RWPE2 (cell line): ENCODE results near the gene GDPD5.

Experiments
- ATAC-seq: fragments of 200-7000 bp; cut with Tn5 transposase; 3 replicates; pipeline ENCODE4 v1.9.1; 2021; ENCODE audit warnings: low read depth
- DNase-seq: peaks from one replicate; pipeline ENCODE4 v3.0.0-alpha.2; 2020; ENCODE audit warnings: low spot score
- H3K27ac ChIP-seq: fragments of 450-650 bp; 2 replicates; pipeline ENCODE4 v1.5.1; 2017; ENCODE audit warnings: mild to moderate bottlenecking; ENCODE audit not compliant: poor library complexity, severe bottlenecking
- H3K27me3 ChIP-seq: fragments of 250-450 bp; sonication (Bioruptor Pico); 2 replicates; pipeline ENCODE4 v1.5.1; 2021; ENCODE audit warnings: mild to moderate bottlenecking, moderate library complexity; ENCODE audit not compliant: insufficient read depth, poor library complexity, severe bottlenecking
- H3K36me3 ChIP-seq: fragments of 250-450 bp; sonication (Bioruptor Pico); 2 replicates; pipeline ENCODE4 v1.5.1; 2020; ENCODE audit warnings: low read depth, mild to moderate bottlenecking, moderate library complexity
- H3K4me1 ChIP-seq: fragments of 250-450 bp; sonication (Bioruptor Pico); 2 replicates; pipeline ENCODE4 v1.5.1; 2021; ENCODE audit warnings: mild to moderate bottlenecking, moderate library complexity; ENCODE audit not compliant: insufficient read depth, poor library complexity, severe bottlenecking
- H3K4me3 ChIP-seq: fragments of 250-450 bp; sonication (Bioruptor Pico); 2 replicates; pipeline ENCODE4 v1.5.1; 2021; ENCODE audit warnings: mild to moderate bottlenecking, moderate library complexity; ENCODE audit not compliant: severe bottlenecking
- H3K9me3 ChIP-seq: fragments of 250-450 bp; sonication (Bioruptor Pico); 2 replicates; pipeline ENCODE4 v1.5.1; 2021; ENCODE audit warnings: mild to moderate bottlenecking, moderate library complexity; ENCODE audit not compliant: severe bottlenecking
- TF ChIP-seq, protein P1 (sequence below): fragments of 450-650 bp; IDR thresholded peaks from one replicate; pipeline ENCODE4 v1.5.1; 2017; ENCODE audit warnings: mild to moderate bottlenecking, moderate library complexity; ENCODE audit not compliant: poor library complexity, severe bottlenecking

The GDPD5 gene, protein sequence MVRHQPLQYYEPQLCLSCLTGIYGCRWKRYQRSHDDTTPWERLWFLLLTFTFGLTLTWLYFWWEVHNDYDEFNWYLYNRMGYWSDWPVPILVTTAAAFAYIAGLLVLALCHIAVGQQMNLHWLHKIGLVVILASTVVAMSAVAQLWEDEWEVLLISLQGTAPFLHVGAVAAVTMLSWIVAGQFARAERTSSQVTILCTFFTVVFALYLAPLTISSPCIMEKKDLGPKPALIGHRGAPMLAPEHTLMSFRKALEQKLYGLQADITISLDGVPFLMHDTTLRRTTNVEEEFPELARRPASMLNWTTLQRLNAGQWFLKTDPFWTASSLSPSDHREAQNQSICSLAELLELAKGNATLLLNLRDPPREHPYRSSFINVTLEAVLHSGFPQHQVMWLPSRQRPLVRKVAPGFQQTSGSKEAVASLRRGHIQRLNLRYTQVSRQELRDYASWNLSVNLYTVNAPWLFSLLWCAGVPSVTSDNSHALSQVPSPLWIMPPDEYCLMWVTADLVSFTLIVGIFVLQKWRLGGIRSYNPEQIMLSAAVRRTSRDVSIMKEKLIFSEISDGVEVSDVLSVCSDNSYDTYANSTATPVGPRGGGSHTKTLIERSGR

GRCh38 chr11:75525433-75526191 lies at the start of gene GDPD5:
TSS of gene GDPD5 (minus strand) at chr11:75525941. CDS start at chr11:75477735, 48,206 bp downstream.
- Histone ChIP-seq H3K27ac (no peak within 1 kb of the TSS), H3K36me3 (no peaks in the 10 kb centered on the region), H3K4me3 (peak within 1 kb of the TSS; percentile 69), H3K9me3 (no peaks in the 10 kb centered on the region), H3K27me3 (no peaks in the 10 kb centered on the region), H3K4me1 (no peaks in the 10 kb centered on the region)
- TF ChIP-seq, protein P1, sequence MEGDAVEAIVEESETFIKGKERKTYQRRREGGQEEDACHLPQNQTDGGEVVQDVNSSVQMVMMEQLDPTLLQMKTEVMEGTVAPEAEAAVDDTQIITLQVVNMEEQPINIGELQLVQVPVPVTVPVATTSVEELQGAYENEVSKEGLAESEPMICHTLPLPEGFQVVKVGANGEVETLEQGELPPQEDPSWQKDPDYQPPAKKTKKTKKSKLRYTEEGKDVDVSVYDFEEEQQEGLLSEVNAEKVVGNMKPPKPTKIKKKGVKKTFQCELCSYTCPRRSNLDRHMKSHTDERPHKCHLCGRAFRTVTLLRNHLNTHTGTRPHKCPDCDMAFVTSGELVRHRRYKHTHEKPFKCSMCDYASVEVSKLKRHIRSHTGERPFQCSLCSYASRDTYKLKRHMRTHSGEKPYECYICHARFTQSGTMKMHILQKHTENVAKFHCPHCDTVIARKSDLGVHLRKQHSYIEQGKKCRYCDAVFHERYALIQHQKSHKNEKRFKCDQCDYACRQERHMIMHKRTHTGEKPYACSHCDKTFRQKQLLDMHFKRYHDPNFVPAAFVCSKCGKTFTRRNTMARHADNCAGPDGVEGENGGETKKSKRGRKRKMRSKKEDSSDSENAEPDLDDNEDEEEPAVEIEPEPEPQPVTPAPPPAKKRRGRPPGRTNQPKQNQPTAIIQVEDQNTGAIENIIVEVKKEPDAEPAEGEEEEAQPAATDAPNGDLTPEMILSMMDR: peak; percentile 91
- DNase-seq (peak; percentile 80), ATAC-seq (peak; percentile 80)

- TF ChIP-seq, protein P1: no peak
- no peak for DNase-seq
- Histone ChIP-seq H3K27ac (no peak overlapping the region), H3K9me3 (no peaks in the 10 kb centered on the region), H3K36me3 (peaks cover 19% of the 10 kb centered on the region), H3K4me3 (no peak overlapping the region), H3K27me3 (no peaks in the 10 kb centered on the region), H3K4me1 (no peaks in the 10 kb centered on the region)
- ATAC-seq: peak; percentile 28; the same call in 2 of the 3 replicates
These were observed 49.2 kb upstream of the GDPD5 start for GRCh38 chr11:75574698-75575602.

GRCh38 chr11:75572744-75573143 lies 47.0 kb upstream of the GDPD5 start:
- TF ChIP-seq, protein P1: no peak
- H3K4me1 ChIP-seq: no peaks in the 10 kb centered on the region
- no peaks in the 10 kb centered on the region for H3K9me3 ChIP-seq
- DNase-seq (no peak), ATAC-seq (no peak)
- no peak overlapping the region for H3K27ac ChIP-seq
- peaks cover 41% of the 10 kb centered on the region for H3K36me3 ChIP-seq
- no peak overlapping the region for H3K4me3 ChIP-seq
- no peaks in the 10 kb centered on the region for H3K27me3 ChIP-seq

GRCh38 chr11:75571625-75572024 lies 45.9 kb upstream of the GDPD5 start:
- Histone ChIP-seq H3K27ac (no peak overlapping the region), H3K27me3 (no peaks in the 10 kb centered on the region), H3K4me1 (no peaks in the 10 kb centered on the region), H3K9me3 (no peaks in the 10 kb centered on the region), H3K36me3 (peaks cover 52% of the 10 kb centered on the region), H3K4me3 (no peak overlapping the region)
- DNase-seq (no peak), ATAC-seq (no peak)
- TF ChIP-seq, protein P1: no peak
